HCT116 (cell line): Measurements from ENCODE around the gene KRTAP4-5.

Source experiments
- CEBPB ChIP-seq: IDR thresholded peaks from 2 replicates; pipeline ENCODE4 v1.6.1; 2012; ENCODE audit warnings: low read depth
- ELF1 ChIP-seq: IDR thresholded peaks from 2 replicates; pipeline ENCODE4 v1.6.1; 2012; ENCODE audit warnings: low read depth, borderline replicate concordance
- POLR2A ChIP-seq: IDR thresholded peaks from 2 replicates; pipeline ENCODE4 v1.7.0; 2011; ENCODE audit warnings: borderline replicate concordance; ENCODE audit not compliant: insufficient read depth, insufficient read length; ENCODE audit errors: extremely low read depth
- POLR2AphosphoS5 ChIP-seq: IDR thresholded peaks from 2 replicates; pipeline ENCODE4 v1.6.1; 2011; ENCODE audit warnings: mild to moderate bottlenecking, low read depth, low read length, moderate library complexity
- YY1 ChIP-seq: IDR thresholded peaks from 2 replicates; pipeline ENCODE4 v1.6.1; 2011; ENCODE audit warnings: low read length, low read depth, moderate library complexity, mild to moderate bottlenecking; ENCODE audit not compliant: insufficient replicate concordance; ENCODE audit errors: extremely low read depth
- TF ChIP-seq, protein P1 (sequence below), 3 experiments: fragments of 200-600 bp in 1 of 3; sonication (generic) in 1 of 3; IDR thresholded peaks in 2 of 3; conservative IDR thresholded peaks in 1 of 3; 2 replicates each; pipeline ENCODE4 v1.5.1; 2012 to 2017; ENCODE audit warnings: low read depth in 2 of 3, low read length in 2 of 3, antibody characterized with exemption in 1 of 3, borderline replicate concordance in 1 of 3, control low read depth in 1 of 3, mild to moderate bottlenecking in 1 of 3, mixed read lengths in 1 of 3, mixed run types in 1 of 3, moderate library complexity in 1 of 3; ENCODE audit not compliant: insufficient read depth in 1 of 3
- TF ChIP-seq, protein P2 (sequence below): IDR thresholded peaks from 2 replicates; pipeline ENCODE4 v1.6.1; 2012; ENCODE audit warnings: low read depth
- TF ChIP-seq, protein P3 (sequence below): IDR thresholded peaks from 2 replicates; pipeline ENCODE4 v1.6.1; 2011; ENCODE audit warnings: mild to moderate bottlenecking, low read length, moderate library complexity; ENCODE audit not compliant: insufficient replicate concordance; ENCODE audit errors: extremely low read depth
- TF ChIP-seq, protein P4 (sequence below): IDR thresholded peaks from 2 replicates; pipeline ENCODE4 v1.6.1; 2012

DNA sequence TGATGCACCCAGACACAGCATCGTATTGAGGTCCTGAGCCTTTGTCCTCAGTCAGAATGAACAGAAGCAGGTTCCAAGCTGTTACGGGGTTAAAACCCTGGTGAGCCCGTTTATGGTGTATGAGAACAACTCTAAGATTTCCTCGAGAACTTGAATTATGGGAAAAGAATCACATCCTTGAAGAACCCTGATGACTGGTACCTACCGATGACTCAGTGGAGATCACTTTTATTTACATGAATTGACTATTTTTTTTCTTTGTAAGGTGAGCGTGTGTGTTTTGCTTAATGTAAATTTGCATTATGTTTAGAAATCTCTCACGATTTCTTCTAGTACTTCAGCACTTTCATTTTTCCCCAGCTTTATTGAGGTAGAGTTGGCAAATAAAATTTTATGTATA, 14.2 kb upstream of the KRTAP4-5 start:
- TF ChIP-seq POLR2AphosphoS5: no peak
- TF ChIP-seq, protein P1, sequence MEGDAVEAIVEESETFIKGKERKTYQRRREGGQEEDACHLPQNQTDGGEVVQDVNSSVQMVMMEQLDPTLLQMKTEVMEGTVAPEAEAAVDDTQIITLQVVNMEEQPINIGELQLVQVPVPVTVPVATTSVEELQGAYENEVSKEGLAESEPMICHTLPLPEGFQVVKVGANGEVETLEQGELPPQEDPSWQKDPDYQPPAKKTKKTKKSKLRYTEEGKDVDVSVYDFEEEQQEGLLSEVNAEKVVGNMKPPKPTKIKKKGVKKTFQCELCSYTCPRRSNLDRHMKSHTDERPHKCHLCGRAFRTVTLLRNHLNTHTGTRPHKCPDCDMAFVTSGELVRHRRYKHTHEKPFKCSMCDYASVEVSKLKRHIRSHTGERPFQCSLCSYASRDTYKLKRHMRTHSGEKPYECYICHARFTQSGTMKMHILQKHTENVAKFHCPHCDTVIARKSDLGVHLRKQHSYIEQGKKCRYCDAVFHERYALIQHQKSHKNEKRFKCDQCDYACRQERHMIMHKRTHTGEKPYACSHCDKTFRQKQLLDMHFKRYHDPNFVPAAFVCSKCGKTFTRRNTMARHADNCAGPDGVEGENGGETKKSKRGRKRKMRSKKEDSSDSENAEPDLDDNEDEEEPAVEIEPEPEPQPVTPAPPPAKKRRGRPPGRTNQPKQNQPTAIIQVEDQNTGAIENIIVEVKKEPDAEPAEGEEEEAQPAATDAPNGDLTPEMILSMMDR (IDR thresholded peaks at IDR 0.05 in 2 of 3, conservative IDR thresholded peaks at IDR 0.05 in 1 of 3; ENCODE audit: borderline replicate concordance in 1 of 3, insufficient read depth in 1 of 3, low read depth in 2 of 3, low read length in 2 of 3): no peak
- TF ChIP-seq CEBPB: no peak
- TF ChIP-seq, protein P2, sequence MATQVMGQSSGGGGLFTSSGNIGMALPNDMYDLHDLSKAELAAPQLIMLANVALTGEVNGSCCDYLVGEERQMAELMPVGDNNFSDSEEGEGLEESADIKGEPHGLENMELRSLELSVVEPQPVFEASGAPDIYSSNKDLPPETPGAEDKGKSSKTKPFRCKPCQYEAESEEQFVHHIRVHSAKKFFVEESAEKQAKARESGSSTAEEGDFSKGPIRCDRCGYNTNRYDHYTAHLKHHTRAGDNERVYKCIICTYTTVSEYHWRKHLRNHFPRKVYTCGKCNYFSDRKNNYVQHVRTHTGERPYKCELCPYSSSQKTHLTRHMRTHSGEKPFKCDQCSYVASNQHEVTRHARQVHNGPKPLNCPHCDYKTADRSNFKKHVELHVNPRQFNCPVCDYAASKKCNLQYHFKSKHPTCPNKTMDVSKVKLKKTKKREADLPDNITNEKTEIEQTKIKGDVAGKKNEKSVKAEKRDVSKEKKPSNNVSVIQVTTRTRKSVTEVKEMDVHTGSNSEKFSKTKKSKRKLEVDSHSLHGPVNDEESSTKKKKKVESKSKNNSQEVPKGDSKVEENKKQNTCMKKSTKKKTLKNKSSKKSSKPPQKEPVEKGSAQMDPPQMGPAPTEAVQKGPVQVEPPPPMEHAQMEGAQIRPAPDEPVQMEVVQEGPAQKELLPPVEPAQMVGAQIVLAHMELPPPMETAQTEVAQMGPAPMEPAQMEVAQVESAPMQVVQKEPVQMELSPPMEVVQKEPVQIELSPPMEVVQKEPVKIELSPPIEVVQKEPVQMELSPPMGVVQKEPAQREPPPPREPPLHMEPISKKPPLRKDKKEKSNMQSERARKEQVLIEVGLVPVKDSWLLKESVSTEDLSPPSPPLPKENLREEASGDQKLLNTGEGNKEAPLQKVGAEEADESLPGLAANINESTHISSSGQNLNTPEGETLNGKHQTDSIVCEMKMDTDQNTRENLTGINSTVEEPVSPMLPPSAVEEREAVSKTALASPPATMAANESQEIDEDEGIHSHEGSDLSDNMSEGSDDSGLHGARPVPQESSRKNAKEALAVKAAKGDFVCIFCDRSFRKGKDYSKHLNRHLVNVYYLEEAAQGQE: no peak
- TF ChIP-seq, protein P3, sequence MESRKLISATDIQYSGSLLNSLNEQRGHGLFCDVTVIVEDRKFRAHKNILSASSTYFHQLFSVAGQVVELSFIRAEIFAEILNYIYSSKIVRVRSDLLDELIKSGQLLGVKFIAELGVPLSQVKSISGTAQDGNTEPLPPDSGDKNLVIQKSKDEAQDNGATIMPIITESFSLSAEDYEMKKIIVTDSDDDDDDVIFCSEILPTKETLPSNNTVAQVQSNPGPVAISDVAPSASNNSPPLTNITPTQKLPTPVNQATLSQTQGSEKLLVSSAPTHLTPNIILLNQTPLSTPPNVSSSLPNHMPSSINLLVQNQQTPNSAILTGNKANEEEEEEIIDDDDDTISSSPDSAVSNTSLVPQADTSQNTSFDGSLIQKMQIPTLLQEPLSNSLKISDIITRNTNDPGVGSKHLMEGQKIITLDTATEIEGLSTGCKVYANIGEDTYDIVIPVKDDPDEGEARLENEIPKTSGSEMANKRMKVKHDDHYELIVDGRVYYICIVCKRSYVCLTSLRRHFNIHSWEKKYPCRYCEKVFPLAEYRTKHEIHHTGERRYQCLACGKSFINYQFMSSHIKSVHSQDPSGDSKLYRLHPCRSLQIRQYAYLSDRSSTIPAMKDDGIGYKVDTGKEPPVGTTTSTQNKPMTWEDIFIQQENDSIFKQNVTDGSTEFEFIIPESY: no peak
- no peak for TF ChIP-seq ELF1
- no peak for TF ChIP-seq POLR2A
- TF ChIP-seq, protein P4, sequence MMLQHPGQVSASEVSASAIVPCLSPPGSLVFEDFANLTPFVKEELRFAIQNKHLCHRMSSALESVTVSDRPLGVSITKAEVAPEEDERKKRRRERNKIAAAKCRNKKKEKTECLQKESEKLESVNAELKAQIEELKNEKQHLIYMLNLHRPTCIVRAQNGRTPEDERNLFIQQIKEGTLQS: no peak
- TF ChIP-seq YY1: no peak
